SK-N-SH (cell line): ENCODE data around the gene SLITRK3. TPM values are rescaled to one million over a fixed set of nuclear protein-coding genes. Genes with fewer than 3 reads are reported as not detected.

ENCODE experiments used
- CTCF ChIA-PET: fragments of 300-600, 350-600 bp; formaldehyde crosslinking; extraction: SDS; loops from one replicate; lab custom pipeline; 2021; lab: Yijun Ruan, JAX
- POLR2A ChIA-PET: fragments of 350-600 bp; sonication (Branson Sonifier 250); formaldehyde crosslinking; extraction: SDS; loops from one replicate; lab custom pipeline; 2020; ENCODE audit warnings: antibody characterized with exemption, inconsistent platforms; lab: Yijun Ruan, JAX
- DNase-seq: peaks from one replicate; pipeline ENCODE4 v3.0.0; 2012
- H2AFZ ChIP-seq: fragments of 200-600 bp; sonication (generic); 2 replicates; pipeline ENCODE4 v1.8.1; 2016; ENCODE audit warnings: antibody characterized with exemption, mild to moderate bottlenecking, low read depth
- H3F3A ChIP-seq: fragments of 200-600 bp; sonication (generic); replicated peaks from 2 replicates; pipeline ENCODE3; 2016; ENCODE audit warnings: antibody characterized with exemption, mild to moderate bottlenecking; ENCODE audit not compliant: insufficient read depth
- H3K27ac ChIP-seq, 2 experiments: fragments of 200-500 bp in 1 of 2; fragments of 200-600 bp in 1 of 2; sonication (Bioruptor generic) in 1 of 2; sonication (generic), shearing (Covaris generic) in 1 of 2; 2 replicates each; pipeline versions ENCODE4 v1.5.1 to v1.6.1; 2014 to 2016; ENCODE audit warnings: low read depth in 2 of 2, inconsistent platforms in 1 of 2, low read length in 1 of 2, mild to moderate bottlenecking in 1 of 2, mixed read lengths in 1 of 2
- H3K27me3 ChIP-seq: fragments of 200-600 bp; sonication (generic), shearing (Covaris generic); 2 replicates; pipeline ENCODE4 v1.6.1; 2016; ENCODE audit warnings: mixed run types; ENCODE audit not compliant: insufficient read depth
- H3K36me3 ChIP-seq, 2 experiments: fragments of 200-500 bp in 1 of 2; fragments of 200-600 bp in 1 of 2; sonication (Bioruptor generic) in 1 of 2; sonication (generic) in 1 of 2; replicated peaks in 1 of 2; 2 replicates each; pipeline versions ENCODE3 to v1.5.1; 2014 to 2016; ENCODE audit warnings: low read length in 1 of 2, mild to moderate bottlenecking in 1 of 2; ENCODE audit not compliant: insufficient read depth in 2 of 2, control insufficient read depth in 1 of 2
- H3K4me1 ChIP-seq, 2 experiments: fragments of 200-500 bp in 1 of 2; fragments of 200-600 bp in 1 of 2; sonication (Bioruptor generic) in 1 of 2; sonication (generic), shearing (Covaris generic) in 1 of 2; 2 replicates each; pipeline versions ENCODE4 v1.5.1 to v1.6.1; 2014 to 2016; ENCODE audit warnings: low read depth in 1 of 2, low read length in 1 of 2, mixed run types in 1 of 2; ENCODE audit not compliant: insufficient read depth in 2 of 2, control insufficient read depth in 1 of 2
- H3K4me2 ChIP-seq: fragments of 200-600 bp; sonication (generic), shearing (Covaris generic); 2 replicates; pipeline ENCODE4 v1.6.1; 2017; ENCODE audit warnings: mixed run types
- H3K4me3 ChIP-seq, 2 experiments: fragments of 200-500 bp in 1 of 2; fragments of 200-600 bp in 1 of 2; sonication (Bioruptor generic) in 1 of 2; sonication (generic), shearing (Covaris generic) in 1 of 2; 2 replicates each; pipeline versions ENCODE4 v1.5.1 to v1.8.1; 2014 to 2016; ENCODE audit warnings: low read depth in 2 of 2, inconsistent platforms in 1 of 2, low read length in 1 of 2, mild to moderate bottlenecking in 1 of 2, mixed read lengths in 1 of 2, moderate library complexity in 1 of 2
- H3K79me2 ChIP-seq: fragments of 200-600 bp; sonication (generic); 2 replicates; pipeline ENCODE4 v1.8.1; 2017; ENCODE audit warnings: mild to moderate bottlenecking; ENCODE audit not compliant: insufficient read depth
- H3K9ac ChIP-seq: fragments of 200-600 bp; sonication (generic); 2 replicates; pipeline ENCODE4 v1.6.1; 2017; ENCODE audit warnings: mixed run types
- H3K9me2 ChIP-seq: fragments of 200-600 bp; sonication (generic); 2 replicates; pipeline ENCODE4 v1.6.1; 2017; ENCODE audit warnings: mixed run types
- H3K9me3 ChIP-seq: fragments of 200-600 bp; sonication (generic); 2 replicates; pipeline ENCODE4 v1.6.1; 2017; ENCODE audit warnings: mixed run types, mild to moderate bottlenecking, moderate library complexity
- H4K20me1 ChIP-seq: fragments of 200-600 bp; sonication (generic); 2 replicates; pipeline ENCODE4 v1.6.1; 2017; ENCODE audit warnings: mild to moderate bottlenecking, mixed run types; ENCODE audit not compliant: insufficient read depth
- CHD2 ChIP-seq: fragments of 150-350 bp; IDR thresholded peaks from 2 replicates; pipeline ENCODE4 v1.6.1; 2018; ENCODE audit warnings: low read length; ENCODE audit not compliant: partially characterized antibody
- FOXJ3 ChIP-seq: sonication (generic); formaldehyde crosslinking; IDR thresholded peaks from 2 replicates; pipeline ENCODE4 v1.5.1; 2020; ENCODE audit warnings: mild to moderate bottlenecking, missing genetic modification reagents
- FOXM1 ChIP-seq: IDR thresholded peaks from 2 replicates; pipeline ENCODE4 v1.4.0; 2012; ENCODE audit warnings: low read depth, mild to moderate bottlenecking
- JUND ChIP-seq: IDR thresholded peaks from 2 replicates; pipeline ENCODE4 v1.4.0; 2012
- MXI1 ChIP-seq: IDR thresholded peaks from 2 replicates; pipeline ENCODE4 v1.6.1; 2012; ENCODE audit warnings: mild to moderate bottlenecking, low read depth, low read length, improper control_type of control experiment
- NFIC ChIP-seq: IDR thresholded peaks from 2 replicates; pipeline ENCODE4 v1.4.0; 2012; ENCODE audit warnings: borderline replicate concordance
- NRF1 ChIP-seq: IDR thresholded peaks from 2 replicates; pipeline ENCODE4 v1.6.1; 2012; ENCODE audit warnings: low read depth, mild to moderate bottlenecking, low read length
- REST ChIP-seq: IDR thresholded peaks from 2 replicates; pipeline ENCODE4 v1.6.1; 2012; ENCODE audit warnings: mild to moderate bottlenecking, low read depth, low read length, moderate library complexity
- RFX5 ChIP-seq: IDR thresholded peaks from 2 replicates; pipeline ENCODE4 v1.6.1; 2012; ENCODE audit warnings: mild to moderate bottlenecking, improper control_type of control experiment, low read length
- SIN3A ChIP-seq: IDR thresholded peaks from 2 replicates; pipeline ENCODE4 v1.6.1; 2012; ENCODE audit warnings: low read depth, mild to moderate bottlenecking, low read length, moderate library complexity, borderline replicate concordance
- SMC3 ChIP-seq: IDR thresholded peaks from 2 replicates; pipeline ENCODE4 v1.6.1; 2012; ENCODE audit warnings: low read depth, low read length, improper control_type of control experiment
- TAF1 ChIP-seq: IDR thresholded peaks from 2 replicates; pipeline ENCODE4 v1.6.1; 2012; ENCODE audit warnings: low read depth, mild to moderate bottlenecking, low read length, moderate library complexity, borderline replicate concordance
- USF1 ChIP-seq: IDR thresholded peaks from 2 replicates; pipeline ENCODE4 v1.4.0; 2012; ENCODE audit warnings: low read depth, borderline replicate concordance
- USF2 ChIP-seq: fragments of 150-350 bp; IDR thresholded peaks from 2 replicates; pipeline ENCODE4 v1.6.1; 2017; ENCODE audit warnings: antibody characterized with exemption, low read length, low read depth, borderline replicate concordance
- YY1 ChIP-seq: IDR thresholded peaks from 2 replicates; pipeline ENCODE4 v1.4.0; 2012; ENCODE audit warnings: low read depth, mild to moderate bottlenecking
- WGBS: methylation state at CpG from one replicate; pipeline ENCODE4 v1.1.6; 2017; ENCODE audit warnings: low lambda C conversion rate; 5-methylcytosine and 5-hydroxymethylcytosine counted together
- polyA plus RNA-seq, 3 experiments: library from polyadenylated mRNA; depleted of rRNA; stranded (reverse); fragments of >200 nt; gene quantifications; 2 replicates each; pipeline ENCODE4 v1.2.3, GENCODE V29; 2012
- TF ChIP-seq, protein P1 (sequence below): fragments of 200-600 bp; sonication (generic); IDR thresholded peaks from 2 replicates; pipeline ENCODE4 v1.6.1; 2017; ENCODE audit warnings: antibody characterized with exemption, mild to moderate bottlenecking, moderate library complexity

SLITRK3 gene
- polyA plus RNA-seq, 1 of the 3 experiments (the other 2 are of a cell fraction), result not detected

DNA sequence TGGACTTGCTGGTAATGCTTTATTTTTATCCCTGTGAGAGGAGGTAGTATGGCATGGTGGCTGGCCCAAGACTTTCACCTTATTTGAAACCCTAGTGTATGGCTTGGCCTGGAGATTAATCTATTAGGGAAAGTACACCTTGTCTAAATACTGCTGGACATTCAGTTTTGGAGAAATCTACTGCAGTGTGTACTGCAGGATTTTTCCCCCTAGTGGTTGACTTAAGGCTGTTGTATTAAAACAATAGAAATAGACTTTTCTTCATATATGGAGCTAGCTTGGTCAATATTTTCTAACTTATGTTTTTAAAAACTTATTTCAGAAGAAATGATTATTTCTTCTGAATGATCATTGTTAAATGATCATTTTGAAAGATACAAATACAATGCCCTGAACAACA lies 13.9 kb upstream of the SLITRK3 start:
- H3K27me3 ChIP-seq, result no peaks in the 10 kb centered on the region
- H3K9me3 ChIP-seq, result no peaks in the 10 kb centered on the region
- POLR2A ChIA-PET, result no interaction called here
- no peak for DNase-seq
- peaks cover 0 to 4% of the 10 kb centered on the region in 2 experiments; a peak in 2 of 4 replicates for H3K4me1 ChIP-seq
- no peak overlapping the region for H3K9ac ChIP-seq
- H3K36me3 ChIP-seq, result no peaks in the 10 kb centered on the region
- no peaks in the 10 kb centered on the region for H4K20me1 ChIP-seq
- CTCF ChIA-PET, result interaction anchor here (0.6 to 1.5 kb wide), 3 partner anchors 11 to 639 kb away, joined by 3 to 5 read pairs (median 3); no protein-coding TSS in a partner anchor
- no peaks in the 10 kb centered on the region for H3K79me2 ChIP-seq
- no peak overlapping the region for H3K27ac ChIP-seq
- no peak overlapping the region for H2AFZ ChIP-seq
- no peak for TF ChIP-seq NFIC
- TF ChIP-seq, protein P1, sequence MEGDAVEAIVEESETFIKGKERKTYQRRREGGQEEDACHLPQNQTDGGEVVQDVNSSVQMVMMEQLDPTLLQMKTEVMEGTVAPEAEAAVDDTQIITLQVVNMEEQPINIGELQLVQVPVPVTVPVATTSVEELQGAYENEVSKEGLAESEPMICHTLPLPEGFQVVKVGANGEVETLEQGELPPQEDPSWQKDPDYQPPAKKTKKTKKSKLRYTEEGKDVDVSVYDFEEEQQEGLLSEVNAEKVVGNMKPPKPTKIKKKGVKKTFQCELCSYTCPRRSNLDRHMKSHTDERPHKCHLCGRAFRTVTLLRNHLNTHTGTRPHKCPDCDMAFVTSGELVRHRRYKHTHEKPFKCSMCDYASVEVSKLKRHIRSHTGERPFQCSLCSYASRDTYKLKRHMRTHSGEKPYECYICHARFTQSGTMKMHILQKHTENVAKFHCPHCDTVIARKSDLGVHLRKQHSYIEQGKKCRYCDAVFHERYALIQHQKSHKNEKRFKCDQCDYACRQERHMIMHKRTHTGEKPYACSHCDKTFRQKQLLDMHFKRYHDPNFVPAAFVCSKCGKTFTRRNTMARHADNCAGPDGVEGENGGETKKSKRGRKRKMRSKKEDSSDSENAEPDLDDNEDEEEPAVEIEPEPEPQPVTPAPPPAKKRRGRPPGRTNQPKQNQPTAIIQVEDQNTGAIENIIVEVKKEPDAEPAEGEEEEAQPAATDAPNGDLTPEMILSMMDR, result peak; percentile 53
- H3K4me2 ChIP-seq, result no peak overlapping the region
- H3F3A ChIP-seq, result no peaks in the 10 kb centered on the region
- H3K4me3 ChIP-seq, result no peak overlapping the region
- no peaks in the 10 kb centered on the region for H3K9me2 ChIP-seq

- Histone ChIP-seq H3F3A (no peaks in the 10 kb centered on the region), H3K9me3 (no peaks in the 10 kb centered on the region), H3K4me2 (peak overlapping the region; percentile 92), H3K27me3 (no peaks in the 10 kb centered on the region), H3K4me1 (peaks cover 0 to 4% of the 10 kb centered on the region in 2 experiments; a peak in 2 of 4 replicates), H4K20me1 (no peaks in the 10 kb centered on the region), H3K9me2 (no peaks in the 10 kb centered on the region), H3K79me2 (no peaks in the 10 kb centered on the region), H3K27ac (no peak overlapping the region), H3K36me3 (no peaks in the 10 kb centered on the region), H2AFZ (peak overlapping the region; percentile 71; the same call in 1 of the 2 replicates), H3K4me3 (peak overlapping the region; percentile 41 to 58), H3K9ac (no peak overlapping the region)
- peak; percentile 68 for DNase-seq
- ChIA-PET POLR2A (no interaction called here), CTCF (interaction anchor here (0.6 to 2.0 kb wide), 16 partner anchors 9 to 1416 kb away, joined by 3 to 26 read pairs (median 3); no protein-coding TSS in a partner anchor)
- WGBS, result 15% methylated on average over 26 of the region's 26 CpGs
- TF ChIP-seq REST (no peak), FOXM1 (no peak), USF2 (no peak), SMC3 (peak; percentile 65), MXI1 (no peak), RFX5 (peak; percentile 46; the same call in 1 of the 2 replicates), TAF1 (no peak), USF1 (no peak), NRF1 (no peak), YY1 (no peak), CHD2 (peak; percentile 51), SIN3A (no peak), FOXJ3 (CRISPR knock-in tag) (no peak), JUND (no peak)
- TF ChIP-seq, protein P1, result peak; percentile 94
These were observed 10.5 kb upstream of the SLITRK3 start for GRCh38 chr3:165206454-165207266.
